SJCRH30 (cell line): Measurements from ENCODE around the gene KLHL35. TPM values are rescaled to one million over a fixed set of nuclear protein-coding genes. Genes with fewer than 3 reads are reported as not detected.
"Not testable (repeated sequence)": the region's sequence is repeated elsewhere in the genome, so short reads cannot be mapped to it uniquely, and the experiment has no call there.

Source experiments
- DNase-seq, 2 experiments: peaks; one replicate each; pipeline ENCODE4 v3.0.0-alpha.2; 2015 to 2020
- H3K27ac ChIP-seq: fragments of 250-450 bp; sonication (Bioruptor Pico); 2 replicates; pipeline ENCODE4 v1.5.1; 2020; ENCODE audit warnings: mild to moderate bottlenecking, moderate library complexity
- H3K27me3 ChIP-seq: fragments of 250-450 bp; sonication (Bioruptor Pico); 2 replicates; pipeline ENCODE4 v1.5.1; 2020; ENCODE audit warnings: mild to moderate bottlenecking, moderate library complexity
- H3K36me3 ChIP-seq: fragments of 250-450 bp; sonication (Bioruptor Pico); 2 replicates; pipeline ENCODE4 v1.5.1; 2020; ENCODE audit warnings: mild to moderate bottlenecking, moderate library complexity
- H3K4me1 ChIP-seq: fragments of 250-450 bp; sonication (Bioruptor Pico); 2 replicates; pipeline ENCODE4 v1.5.1; 2020; ENCODE audit warnings: mild to moderate bottlenecking, moderate library complexity
- H3K4me3 ChIP-seq: fragments of 250-450 bp; sonication (Bioruptor Pico); 2 replicates; pipeline ENCODE4 v1.5.1; 2020; ENCODE audit warnings: mild to moderate bottlenecking, moderate library complexity
- H3K9me3 ChIP-seq: fragments of 250-450 bp; sonication (Bioruptor Pico); replicated peaks from 2 replicates; pipeline ENCODE4 v1.5.1; 2020; ENCODE audit warnings: mild to moderate bottlenecking, moderate library complexity
- total RNA-seq: library from RNA; depleted of rRNA; stranded (reverse); fragments of >200 nt; shearing (Covaris generic); gene quantifications from 2 replicates; pipeline ENCODE4 v1.2.3, GENCODE V29; 2014

The KLHL35 gene
- total RNA-seq, 1 experiment from 2014 or later = not detected

DNA sequence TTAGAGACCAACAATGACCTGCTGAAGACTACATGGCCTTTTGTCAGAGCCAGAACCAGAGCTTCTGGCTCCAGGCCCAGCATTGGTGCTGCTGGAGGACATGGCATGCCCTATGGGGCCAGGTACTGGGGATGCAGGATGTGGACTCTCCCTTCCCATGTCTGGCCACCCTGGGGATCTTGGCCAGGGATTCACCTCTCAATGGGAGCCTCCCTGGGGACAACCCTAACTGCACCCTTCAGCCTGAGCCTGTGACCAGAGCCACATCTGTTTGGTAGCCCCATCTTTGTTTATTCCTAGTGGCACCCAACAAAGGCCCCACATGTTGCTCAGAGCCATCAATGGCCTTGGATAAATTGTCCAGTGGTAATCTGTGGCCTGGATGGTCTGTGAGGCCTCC, 5.8 kb downstream of the KLHL35 start:
- H3K4me1 ChIP-seq = peaks cover 5% of the 10 kb centered on the region; the same call in 1 of the 2 replicates
- no peaks in the 10 kb centered on the region for H3K9me3 ChIP-seq
- DNase-seq = no peak
- no peaks in the 10 kb centered on the region for H3K27me3 ChIP-seq
- H3K27ac ChIP-seq = no peak overlapping the region
- H3K36me3 ChIP-seq = no peaks in the 10 kb centered on the region
- no peak overlapping the region for H3K4me3 ChIP-seq

DNA sequence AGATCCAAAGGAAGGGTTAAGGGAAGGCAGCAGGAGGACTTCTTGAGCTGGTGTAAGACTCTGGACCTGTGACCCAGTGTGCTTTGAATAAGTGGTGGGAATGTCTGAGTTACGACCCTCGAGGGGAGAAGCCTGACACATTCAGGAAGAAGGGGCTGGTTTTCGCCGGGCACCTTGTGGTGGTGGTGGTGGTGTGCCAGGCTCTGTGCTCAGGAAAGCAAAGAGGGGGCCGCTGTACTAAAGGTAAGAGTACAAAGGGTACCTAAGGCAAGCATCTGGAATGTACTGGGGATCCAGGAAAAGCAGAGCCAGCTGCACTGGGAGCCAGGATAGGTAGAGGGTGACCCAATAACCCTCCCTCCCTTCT, 6.3 kb downstream of the KLHL35 start:
- Histone ChIP-seq H3K4me1 (peaks cover 5% of the 10 kb centered on the region; the same call in 1 of the 2 replicates), H3K27ac (no peak overlapping the region), H3K36me3 (no peaks in the 10 kb centered on the region), H3K9me3 (no peaks in the 10 kb centered on the region), H3K4me3 (no peak overlapping the region), H3K27me3 (no peaks in the 10 kb centered on the region)
- DNase-seq = no peak

DNA sequence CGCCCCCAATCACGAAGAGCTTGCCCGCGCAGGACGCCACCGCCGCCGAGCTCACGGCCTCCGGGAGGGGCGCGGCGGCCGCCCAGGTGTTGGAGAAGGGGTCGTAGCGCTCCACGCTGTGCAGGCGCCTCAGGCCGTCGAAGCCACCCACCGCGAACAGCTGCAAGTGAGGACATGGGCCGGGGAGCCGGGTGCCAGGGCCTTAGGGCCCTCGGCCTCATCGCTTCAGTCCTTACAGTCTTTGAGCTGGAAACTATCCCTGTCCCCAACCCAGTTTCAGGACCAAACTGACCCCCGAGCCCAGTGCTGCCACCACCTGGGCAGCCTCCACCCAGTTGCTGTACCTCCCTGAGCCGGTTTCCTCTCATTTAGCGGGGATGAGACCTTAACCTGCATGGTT, 7.6 kb downstream of the KLHL35 start:
- DNase-seq = no peak
- Histone ChIP-seq H3K27me3 (no peaks in the 10 kb centered on the region), H3K9me3 (no peaks in the 10 kb centered on the region), H3K36me3 (no peaks in the 10 kb centered on the region), H3K4me1 (peaks cover 5% of the 10 kb centered on the region; the same call in 1 of the 2 replicates), H3K4me3 (no peak overlapping the region), H3K27ac (no peak overlapping the region)

DNA sequence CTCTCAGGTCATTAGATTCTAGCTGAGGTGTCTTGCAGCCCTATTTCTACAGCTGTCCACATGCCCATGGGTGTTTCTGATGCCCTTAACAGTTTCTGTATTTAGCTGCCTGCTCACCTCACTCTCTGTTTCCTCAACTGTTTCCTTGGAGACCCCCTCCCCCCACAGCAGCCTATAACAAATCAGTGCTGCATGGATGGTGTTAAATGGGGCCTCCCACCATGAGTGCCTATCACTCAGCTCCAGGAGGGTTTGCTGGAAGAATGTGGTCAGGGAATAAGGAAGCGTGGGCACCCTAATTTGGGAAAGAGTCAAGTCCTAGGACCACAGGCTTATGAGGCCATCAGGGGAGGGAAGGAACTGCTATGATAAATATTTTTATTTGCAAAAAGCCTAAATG, 8.6 kb downstream of the KLHL35 start:
- Histone ChIP-seq H3K4me3 (no peak overlapping the region), H3K27me3 (no peaks in the 10 kb centered on the region), H3K27ac (no peak overlapping the region), H3K36me3 (no peaks in the 10 kb centered on the region), H3K9me3 (no peaks in the 10 kb centered on the region), H3K4me1 (peaks cover 5% of the 10 kb centered on the region; the same call in 1 of the 2 replicates)
- DNase-seq = peak; percentile 39 to 59

DNA sequence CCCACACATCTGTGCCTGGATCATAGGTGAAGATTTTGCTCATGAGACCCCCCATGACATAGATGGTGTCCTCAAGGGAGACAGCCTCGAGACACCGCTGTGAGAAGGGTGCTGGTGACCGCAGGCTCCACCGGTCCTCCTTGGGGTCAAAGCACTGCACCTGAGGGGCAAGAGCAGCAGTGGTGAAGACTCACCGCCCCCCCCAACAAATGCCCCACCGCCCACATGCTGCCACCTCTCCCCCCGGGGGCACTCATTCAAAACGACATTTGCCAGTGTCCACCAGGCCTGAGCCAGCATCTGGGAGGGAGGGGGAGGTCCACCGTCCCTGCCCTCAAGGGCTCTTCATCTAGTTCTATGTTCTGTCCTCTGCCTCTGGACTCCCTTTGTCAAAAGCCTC, 9.3 kb downstream of the KLHL35 start:
- peaks cover 5% of the 10 kb centered on the region; the same call in 1 of the 2 replicates for H3K4me1 ChIP-seq
- H3K4me3 ChIP-seq = no peak overlapping the region
- H3K36me3 ChIP-seq = no peaks in the 10 kb centered on the region
- no peak for DNase-seq
- no peaks in the 10 kb centered on the region for H3K9me3 ChIP-seq
- H3K27ac ChIP-seq = no peak overlapping the region
- H3K27me3 ChIP-seq = no peaks in the 10 kb centered on the region

DNA sequence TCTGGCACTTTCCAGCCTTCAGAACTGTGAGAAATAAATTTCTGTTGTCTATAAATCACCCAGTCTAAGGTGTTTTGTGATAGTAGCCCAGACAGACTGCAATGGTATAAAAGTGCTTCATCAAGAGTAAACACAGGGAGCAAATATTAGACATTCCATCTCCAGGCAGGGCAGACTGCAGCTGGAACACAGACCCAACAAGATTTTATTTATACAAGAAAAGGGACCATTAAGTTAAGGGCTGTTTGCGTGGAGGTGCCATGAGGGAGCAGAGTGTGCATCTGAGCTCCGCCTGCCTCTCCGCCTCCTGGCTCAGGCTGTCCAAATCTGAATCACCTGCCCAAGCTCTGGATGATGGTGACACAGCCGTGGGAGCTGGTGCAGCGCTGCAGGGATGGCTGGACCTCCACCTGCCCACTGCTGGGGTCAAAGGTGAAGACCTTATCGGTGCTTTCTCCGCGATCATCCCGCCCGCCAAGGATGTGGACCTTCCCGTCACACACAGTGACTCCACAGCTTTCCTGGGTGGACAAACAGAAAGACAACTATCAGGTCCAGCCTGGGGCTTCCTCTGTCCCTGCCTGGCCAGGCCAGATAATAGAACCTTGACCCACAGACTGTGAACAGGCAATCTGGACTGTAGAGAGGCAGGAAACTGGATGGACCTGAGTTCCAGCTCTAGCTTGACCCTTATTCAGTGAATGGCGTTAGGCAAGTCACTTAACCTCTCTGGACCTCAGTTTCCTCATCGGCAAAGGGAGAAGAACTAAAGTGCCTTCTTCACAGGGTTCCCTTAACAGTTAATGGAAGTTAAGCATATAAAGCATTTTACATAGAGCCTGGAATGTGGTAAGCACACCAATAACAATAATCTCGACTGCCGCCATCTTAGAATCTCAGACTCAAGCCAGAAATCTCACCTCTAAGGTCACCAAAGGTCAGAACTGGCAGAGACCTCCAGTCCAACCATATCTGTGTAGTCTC, 10.5 kb downstream of the KLHL35 start:
- Histone ChIP-seq H3K4me3 (no peak overlapping the region), H3K9me3 (no peaks in the 10 kb centered on the region), H3K27me3 (no peaks in the 10 kb centered on the region), H3K36me3 (no peaks in the 10 kb centered on the region; the same call in 1 of the 2 replicates), H3K27ac (no peak overlapping the region), H3K4me1 (peaks cover 5% of the 10 kb centered on the region; the same call in 1 of the 2 replicates)
- no peak for DNase-seq

DNA sequence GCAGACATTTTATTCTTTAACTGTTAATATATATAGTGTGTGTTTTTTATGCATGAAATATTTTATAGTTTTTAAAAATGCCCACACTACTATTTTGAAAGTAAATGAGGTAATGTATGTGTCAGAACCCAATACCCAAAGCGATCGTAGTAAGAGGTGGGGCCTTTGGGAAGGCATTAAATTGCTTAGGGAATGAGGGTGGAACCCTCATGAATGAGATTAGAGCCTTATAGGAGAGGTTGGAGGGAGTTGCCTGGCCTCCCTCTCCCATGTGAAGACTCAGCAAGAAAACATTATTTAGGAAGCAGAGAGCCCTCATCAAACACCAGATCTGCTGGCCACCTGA, 11.1 kb downstream of the KLHL35 start:
- H3K4me3 ChIP-seq = no peak overlapping the region
- H3K4me1 ChIP-seq = peaks cover 5% of the 10 kb centered on the region; the same call in 1 of the 2 replicates
- H3K36me3 ChIP-seq = peaks cover 3% of the 10 kb centered on the region
- H3K27ac ChIP-seq = no peak overlapping the region
- DNase-seq = no peak
- H3K9me3 ChIP-seq = no peaks in the 10 kb centered on the region
- H3K27me3 ChIP-seq = no peaks in the 10 kb centered on the region

DNA sequence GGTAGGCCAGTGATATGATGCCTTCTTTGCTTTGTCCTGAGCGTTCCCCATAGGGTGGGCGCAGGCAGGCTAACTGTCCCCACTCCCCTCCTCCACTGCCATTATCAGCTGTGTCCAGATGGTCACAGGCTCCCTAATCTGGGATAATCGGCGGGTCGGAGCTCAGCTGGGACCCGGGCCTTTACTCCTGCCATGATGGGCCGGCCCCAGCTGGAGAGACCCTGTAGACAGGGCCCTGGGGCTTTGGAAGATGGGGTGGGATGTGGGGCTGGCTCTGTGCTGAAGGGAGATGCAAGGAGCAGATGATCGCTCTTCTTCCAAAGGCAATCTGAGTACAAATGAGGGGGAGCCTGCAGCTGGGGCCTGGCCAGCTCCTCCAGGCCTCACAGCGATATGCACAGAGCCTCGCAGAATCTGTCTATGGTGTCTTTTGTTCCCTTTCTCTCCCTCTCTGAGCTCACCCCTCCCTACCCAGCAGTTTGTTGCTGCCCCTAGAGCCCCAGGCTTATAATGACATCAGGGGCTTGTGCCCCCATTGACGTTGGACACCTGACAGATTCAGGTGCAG, 11.9 kb downstream of the KLHL35 start:
- no peak overlapping the region for H3K4me3 ChIP-seq
- H3K27ac ChIP-seq = no peak overlapping the region
- no peaks in the 10 kb centered on the region for H3K9me3 ChIP-seq

DNA sequence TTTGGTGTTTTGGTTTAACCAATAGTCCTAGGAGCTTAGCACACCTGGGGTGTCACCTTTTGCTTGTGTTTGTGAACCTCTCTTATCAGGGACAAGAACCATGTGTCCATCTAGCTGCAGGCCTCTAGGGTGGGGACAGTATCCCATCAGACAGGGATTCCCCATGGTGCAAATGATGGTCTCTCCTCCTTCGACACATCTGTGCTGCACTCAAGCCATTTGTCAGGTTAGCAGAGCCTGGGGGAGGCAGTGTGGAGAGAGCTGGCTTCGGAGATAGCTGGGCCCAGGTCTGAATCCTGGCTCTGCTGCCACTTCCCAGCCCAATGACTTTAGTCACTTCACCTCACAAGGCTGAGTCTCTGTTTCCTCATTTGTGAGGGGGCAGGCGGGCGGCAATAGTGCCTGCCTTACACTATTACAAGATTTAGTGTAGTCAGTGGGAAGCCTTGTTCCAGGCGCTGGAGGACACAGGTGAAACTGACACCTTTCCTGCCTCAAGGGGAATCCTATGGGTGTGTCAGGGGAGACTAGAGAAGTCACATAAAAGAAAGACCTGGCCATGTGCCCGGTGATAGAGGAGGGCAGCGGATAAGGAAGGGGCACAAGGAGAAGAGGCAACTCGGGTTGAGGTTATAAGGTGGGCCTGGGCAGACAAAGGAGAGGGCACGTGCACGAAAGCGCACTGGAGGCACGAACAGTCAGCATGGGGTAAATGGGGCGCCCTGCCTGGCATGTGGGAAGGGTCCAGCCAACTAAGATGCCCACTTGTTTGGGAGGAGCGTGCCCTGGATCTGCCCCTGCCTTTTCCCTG, 12.6 kb downstream of the KLHL35 start:
- H3K36me3 ChIP-seq = peaks cover 4% of the 10 kb centered on the region
- no peak overlapping the region for H3K27ac ChIP-seq
- no peak for DNase-seq

More for the DNA sequence above, 11.9 kb downstream of the KLHL35 start:
- Histone ChIP-seq H3K27me3 (no peaks in the 10 kb centered on the region), H3K4me1 (peaks cover 5% of the 10 kb centered on the region; the same call in 1 of the 2 replicates), H3K36me3 (peaks cover 4% of the 10 kb centered on the region)
- DNase-seq = no peak

DNA sequence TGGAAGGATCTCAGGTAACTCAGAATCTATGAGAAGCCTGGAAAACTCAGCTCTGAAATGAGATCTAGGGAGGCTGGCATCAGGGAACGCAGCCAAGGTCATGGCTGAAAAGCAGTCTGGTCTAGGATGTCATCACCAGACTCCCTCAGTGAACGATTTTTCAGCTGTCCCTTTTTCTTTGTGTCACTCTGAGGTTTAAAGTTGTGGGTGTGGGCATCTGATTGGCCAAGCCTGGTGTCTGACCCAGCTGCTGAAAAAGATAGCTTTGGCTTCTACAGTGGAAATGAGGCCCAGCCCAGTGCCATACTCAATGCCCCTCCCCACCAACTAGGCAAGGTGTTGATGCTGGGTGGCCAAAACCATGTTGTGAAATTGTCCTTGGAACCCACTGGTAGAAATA, 19.1 kb downstream of the KLHL35 start:
- DNase-seq = peak; percentile 55 to 81
- Histone ChIP-seq H3K4me3 (no peak overlapping the region), H3K9me3 (no peaks in the 10 kb centered on the region), H3K36me3 (peaks cover 14% of the 10 kb centered on the region), H3K27me3 (no peaks in the 10 kb centered on the region), H3K27ac (peak overlapping the region; percentile 76), H3K4me1 (peaks cover 22% of the 10 kb centered on the region)

More for the DNA sequence above, 12.6 kb downstream of the KLHL35 start:
- Histone ChIP-seq H3K27me3 (no peaks in the 10 kb centered on the region), H3K9me3 (no peaks in the 10 kb centered on the region), H3K4me3 (no peak overlapping the region), H3K4me1 (peaks cover 5% of the 10 kb centered on the region; the same call in 1 of the 2 replicates)

DNA sequence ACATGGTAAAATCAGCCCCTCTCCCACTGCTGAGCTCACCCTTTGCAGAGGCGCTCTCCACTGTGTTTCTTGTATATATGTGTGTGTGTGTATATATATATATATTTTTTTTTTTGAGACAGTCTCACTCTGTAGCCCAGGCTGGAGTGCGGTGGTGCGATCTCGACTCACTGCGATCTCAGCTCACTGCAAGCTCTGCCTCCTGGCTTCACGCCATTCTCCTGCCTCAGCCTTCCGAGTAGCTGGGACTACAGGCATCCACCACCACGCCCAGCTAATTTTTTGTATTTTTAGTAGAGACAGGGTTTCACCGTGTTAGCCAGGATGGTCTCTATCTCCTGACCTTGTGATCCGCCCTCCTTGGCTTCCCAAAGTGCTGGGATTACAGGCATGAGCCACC, 19.9 kb downstream of the KLHL35 start:
- H3K27ac ChIP-seq = peak overlapping the region; percentile 76
- H3K27me3 ChIP-seq, DNase-seq, H3K9me3 ChIP-seq, H3K4me3 ChIP-seq: not testable (repeated sequence)
- H3K36me3 ChIP-seq = peaks cover 21% of the 10 kb centered on the region
- H3K4me1 ChIP-seq = peaks cover 22% of the 10 kb centered on the region

DNA sequence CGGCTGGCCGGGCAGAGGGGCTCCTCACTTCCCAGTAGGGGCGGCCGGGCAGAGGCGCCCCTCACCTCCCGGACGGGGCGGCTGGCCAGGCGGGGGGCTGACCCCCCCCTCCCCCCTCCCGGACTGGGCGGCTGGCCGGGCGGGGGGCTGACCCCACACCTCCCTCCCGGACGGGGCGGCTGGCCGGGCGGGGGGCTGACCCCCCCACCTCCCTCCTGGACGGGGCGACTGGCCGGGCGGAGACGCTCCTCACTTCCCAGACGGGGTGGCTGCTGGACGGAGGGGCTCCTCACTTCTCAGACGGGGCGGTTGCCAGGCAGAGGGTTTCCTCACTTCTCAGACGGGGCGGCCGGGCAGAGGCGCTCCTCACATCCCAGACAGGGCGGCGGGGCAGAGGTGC, 23.0 kb downstream of the KLHL35 start:
- H3K4me1 ChIP-seq = peaks cover 18% of the 10 kb centered on the region
- DNase-seq, H3K27ac ChIP-seq, H3K27me3 ChIP-seq, H3K4me3 ChIP-seq, H3K9me3 ChIP-seq: not testable (repeated sequence)
- H3K36me3 ChIP-seq = peaks cover 50% of the 10 kb centered on the region

DNA sequence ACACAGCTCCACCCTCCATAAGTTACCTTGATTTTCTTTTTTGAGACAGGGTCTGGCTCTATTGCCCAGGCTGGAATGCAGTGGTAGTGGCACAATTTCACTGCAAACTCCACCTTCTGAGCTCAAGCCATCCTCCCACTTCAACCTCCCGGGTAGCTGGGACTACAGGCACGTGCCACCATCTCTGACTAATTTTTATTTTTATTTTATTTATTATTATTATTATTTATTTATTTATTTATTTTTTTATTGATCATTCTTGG, 24.1 kb downstream of the KLHL35 start:
- no peaks in the 10 kb centered on the region for H3K9me3 ChIP-seq
- DNase-seq = no peak
- no peak overlapping the region for H3K4me3 ChIP-seq
- H3K36me3 ChIP-seq = peaks cover 60% of the 10 kb centered on the region
- no peaks in the 10 kb centered on the region for H3K27me3 ChIP-seq
- H3K4me1 ChIP-seq = peaks cover 8% of the 10 kb centered on the region
- H3K27ac ChIP-seq = no peak overlapping the region

DNA sequence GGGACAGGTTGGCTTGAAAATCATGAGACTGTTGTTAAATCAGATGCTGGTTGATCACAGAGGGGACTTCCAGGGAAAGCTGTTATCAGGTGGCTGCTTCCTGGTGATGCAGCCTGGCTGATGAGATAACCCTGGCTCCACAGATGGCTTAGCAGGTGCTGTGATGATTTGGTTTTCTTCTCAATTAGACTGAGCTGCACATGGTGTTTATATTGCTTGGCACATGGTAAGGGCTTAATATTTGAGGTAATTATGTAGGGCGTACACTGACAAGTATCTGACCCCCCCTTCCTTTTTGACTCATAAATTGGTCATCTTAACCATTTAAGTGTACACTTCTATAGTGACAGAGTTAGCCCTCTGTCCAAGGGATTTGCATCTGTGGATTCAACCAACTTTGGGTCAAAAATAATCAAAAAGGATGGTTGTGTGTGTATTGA, 26.6 kb downstream of the KLHL35 start:
- Histone ChIP-seq H3K27ac (no peak overlapping the region), H3K9me3 (no peaks in the 10 kb centered on the region), H3K36me3 (peaks cover 76% of the 10 kb centered on the region), H3K27me3 (no peaks in the 10 kb centered on the region), H3K4me1 (peaks cover 3% of the 10 kb centered on the region; the same call in 1 of the 2 replicates), H3K4me3 (no peak overlapping the region)
- no peak for DNase-seq
